SKM-1 (cell line): Measurements from ENCODE around the gene NPTX1.

Experiments
- DNase-seq: peaks from one replicate; lab custom pipeline; 2025; ENCODE audit not compliant: unreplicated experiment; lab: John Stamatoyannopoulos, UW

NPTX1 gene

GRCh38 chr17:80460429-80460834, 16.0 kb downstream of the NPTX1 start:
- no peak for DNase-seq

GRCh38 chr17:80459234-80459633, 17.2 kb downstream of the NPTX1 start:
- DNase-seq, result no peak

GRCh38 chr17:80458016-80458415, 18.4 kb downstream of the NPTX1 start:
- DNase-seq, result no peak

- DNase-seq, result peak; percentile 14
Observed at GRCh38 chr17:80457236-80457856, 19.1 kb downstream of the NPTX1 start.

GRCh38 chr17:80456465-80457235, 19.8 kb downstream of the NPTX1 start:
- no peak for DNase-seq

GRCh38 chr17:80455784-80456183, 20.6 kb downstream of the NPTX1 start:
- DNase-seq, result no peak

- no peak for DNase-seq
Observed at GRCh38 chr17:80455336-80455710, 21.1 kb downstream of the NPTX1 start.

GRCh38 chr17:80454557-80455335, 21.7 kb downstream of the NPTX1 start:
- peak; percentile 77 for DNase-seq

GRCh38 chr17:80453998-80454556, 22.3 kb downstream of the NPTX1 start:
- no peak for DNase-seq

- no peak for DNase-seq
Observed at GRCh38 chr17:80453126-80453997, 23.0 kb downstream of the NPTX1 start.

GRCh38 chr17:80452173-80452915, 24.1 kb downstream of the NPTX1 start:
- no peak for DNase-seq

- DNase-seq, result no peak
Observed at GRCh38 chr17:80451104-80451775, 25.2 kb downstream of the NPTX1 start.

GRCh38 chr17:80449930-80450576, 26.4 kb downstream of the NPTX1 start:
- DNase-seq, result no peak

- DNase-seq, result no peak
Observed at GRCh38 chr17:80449194-80449929, 27.0 kb downstream of the NPTX1 start.

- no peak for DNase-seq
Observed at GRCh38 chr17:80447790-80448189, 28.6 kb downstream of the NPTX1 start.

- DNase-seq, result no peak
Observed at GRCh38 chr17:80446645-80447405, 29.6 kb downstream of the NPTX1 start.

GRCh38 chr17:80445726-80446110, 30.7 kb downstream of the NPTX1 start:
- no peak for DNase-seq
